ENCODE results near the gene KLHDC10. TPM values are rescaled to one million over a fixed set of nuclear protein-coding genes. Genes with fewer than 3 reads are reported as not detected.
A peak's percentile ranks its signal among the peaks of the same experiment; 100 is the strongest.
"Not testable (repeated sequence)": the region's sequence is repeated elsewhere in the genome, so short reads cannot be mapped to it uniquely, and the experiment has no call there.

Gene KLHDC10
- polyA plus RNA-seq, 4 donors = 7.0 to 23.3 (median 12.1) TPM

- no peaks in the 10 kb centered on the region for H3K9me3 ChIP-seq (ENCODE audit: control insufficient read depth in 2 of 2, insufficient read depth in 1 of 2, low read depth in 1 of 2, low read length in 1 of 2)
- FAIRE-seq = no peak
- no peaks in the 10 kb centered on the region for H3K4me1 ChIP-seq (ENCODE audit: control insufficient read depth in 3 of 3, insufficient read depth in 2 of 3, low read depth in 1 of 3, low read length in 2 of 3)
- H3K36me3 ChIP-seq (ENCODE audit: control insufficient read depth in 3 of 3, insufficient read depth in 2 of 3, low read depth in 1 of 3, low read length in 3 of 3) = peaks cover 5 to 51% (median 11%) of the 10 kb centered on the region in 3 donors
- DNase-seq = no peak
- H3K27ac ChIP-seq (ENCODE audit: low read depth in 1 of 3, low read length in 2 of 3) = no peak overlapping the region
- no peaks in the 10 kb centered on the region for H3K27me3 ChIP-seq (ENCODE audit: control insufficient read depth in 3 of 3, insufficient read depth in 3 of 3, low read length in 3 of 3)
- H3K4me3 ChIP-seq (ENCODE audit: low read depth in 1 of 3, low read length in 3 of 3) = no peak overlapping the region
- WGBS, 3 donors = 96 to 97% (median 97%) methylated on average over 4 of the region's 4 CpGs
Measured at GRCh38 chr7:130040576-130040975, 29.8 kb upstream of the KLHDC10 start.

- Histone ChIP-seq H3K27me3 (ENCODE audit: control insufficient read depth in 3 of 3, insufficient read depth in 3 of 3, low read length in 3 of 3) (no peaks in the 10 kb centered on the region), H3K9me3 (ENCODE audit: control insufficient read depth in 2 of 2, insufficient read depth in 1 of 2, low read depth in 1 of 2, low read length in 1 of 2) (no peaks in the 10 kb centered on the region), H3K4me1 (ENCODE audit: control insufficient read depth in 3 of 3, insufficient read depth in 2 of 3, low read depth in 1 of 3, low read length in 2 of 3) (no peaks in the 10 kb centered on the region), H3K4me3 (ENCODE audit: low read depth in 1 of 3, low read length in 3 of 3) (no peak overlapping the region), H3K36me3 (ENCODE audit: control insufficient read depth in 3 of 3, insufficient read depth in 2 of 3, low read depth in 1 of 3, low read length in 3 of 3) (peaks cover 0 to 16% (median 8%) of the 10 kb centered on the region in 3 donors), H3K27ac (ENCODE audit: low read depth in 1 of 3, low read length in 2 of 3) (no peak overlapping the region)
- no peak for DNase-seq
- WGBS, 3 donors = 89 to 94% (median 92%) methylated on average over 3 to 4 of the region's 4 CpGs
- no peak for FAIRE-seq
Measured at GRCh38 chr7:130047831-130048230, 22.5 kb upstream of the KLHDC10 start.

GRCh38 chr7:130048906-130049305 is 21.4 kb upstream of the KLHDC10 start:
- WGBS, 3 donors = 91 to 94% (median 93%) methylated on average over 4 of the region's 4 CpGs
- no peak overlapping the region for H3K4me3 ChIP-seq (ENCODE audit: low read depth in 1 of 3, low read length in 3 of 3)
- no peaks in the 10 kb centered on the region for H3K9me3 ChIP-seq (ENCODE audit: control insufficient read depth in 2 of 2, insufficient read depth in 1 of 2, low read depth in 1 of 2, low read length in 1 of 2)
- no peaks in the 10 kb centered on the region for H3K27me3 ChIP-seq (ENCODE audit: control insufficient read depth in 3 of 3, insufficient read depth in 3 of 3, low read length in 3 of 3)
- DNase-seq (no peak), FAIRE-seq (no peak)
- H3K36me3 ChIP-seq (ENCODE audit: control insufficient read depth in 3 of 3, insufficient read depth in 2 of 3, low read depth in 1 of 3, low read length in 3 of 3) = peaks cover 0 to 10% (median 7%) of the 10 kb centered on the region in 3 donors
- no peak overlapping the region for H3K27ac ChIP-seq (ENCODE audit: low read depth in 1 of 3, low read length in 2 of 3)
- no peaks in the 10 kb centered on the region for H3K4me1 ChIP-seq (ENCODE audit: control insufficient read depth in 3 of 3, insufficient read depth in 2 of 3, low read depth in 1 of 3, low read length in 2 of 3)

- not testable (repeated sequence) for H3K36me3 ChIP-seq (ENCODE audit: control insufficient read depth in 3 of 3, insufficient read depth in 2 of 3, low read depth in 1 of 3, low read length in 3 of 3); DNase-seq; FAIRE-seq; H3K4me1 ChIP-seq (ENCODE audit: control insufficient read depth in 3 of 3, insufficient read depth in 2 of 3, low read depth in 1 of 3, low read length in 2 of 3); H3K9me3 ChIP-seq (ENCODE audit: control insufficient read depth in 2 of 2, insufficient read depth in 1 of 2, low read depth in 1 of 2, low read length in 1 of 2); H3K27me3 ChIP-seq (ENCODE audit: control insufficient read depth in 3 of 3, insufficient read depth in 3 of 3, low read length in 3 of 3); H3K4me3 ChIP-seq (ENCODE audit: low read depth in 1 of 3, low read length in 3 of 3); H3K27ac ChIP-seq (ENCODE audit: low read depth in 1 of 3, low read length in 2 of 3)
- 97 to 98% (median 97%) methylated on average over 14 to 15 of the region's 15 CpGs for WGBS, 3 donors
Measured at GRCh38 chr7:130052250-130052649, 18.1 kb upstream of the KLHDC10 start.

- not testable (repeated sequence) for H3K4me1 ChIP-seq (ENCODE audit: control insufficient read depth in 3 of 3, insufficient read depth in 2 of 3, low read depth in 1 of 3, low read length in 2 of 3); H3K27ac ChIP-seq (ENCODE audit: low read depth in 1 of 3, low read length in 2 of 3); H3K27me3 ChIP-seq (ENCODE audit: control insufficient read depth in 3 of 3, insufficient read depth in 3 of 3, low read length in 3 of 3); FAIRE-seq; DNase-seq; H3K4me3 ChIP-seq (ENCODE audit: low read depth in 1 of 3, low read length in 3 of 3); H3K9me3 ChIP-seq (ENCODE audit: control insufficient read depth in 2 of 2, insufficient read depth in 1 of 2, low read depth in 1 of 2, low read length in 1 of 2); H3K36me3 ChIP-seq (ENCODE audit: control insufficient read depth in 3 of 3, insufficient read depth in 2 of 3, low read depth in 1 of 3, low read length in 3 of 3)
- 91 to 95% (median 93%) methylated on average over 8 of the region's 8 CpGs for WGBS, 3 donors
Measured at GRCh38 chr7:130055198-130055597, 15.1 kb upstream of the KLHDC10 start.

GRCh38 chr7:130062246-130062645 is 8.1 kb upstream of the KLHDC10 start:
- no peak for DNase-seq
- H3K4me3 ChIP-seq (ENCODE audit: low read depth in 1 of 3, low read length in 3 of 3) = no peak overlapping the region
- WGBS, 3 donors = 75 to 94% (median 81%) methylated on average over 1 of the region's 1 CpG
- no peaks in the 10 kb centered on the region for H3K27me3 ChIP-seq (ENCODE audit: control insufficient read depth in 3 of 3, insufficient read depth in 3 of 3, low read length in 3 of 3)
- FAIRE-seq = no peak
- H3K36me3 ChIP-seq (ENCODE audit: control insufficient read depth in 3 of 3, insufficient read depth in 2 of 3, low read depth in 1 of 3, low read length in 3 of 3) = no peaks in the 10 kb centered on the region
- no peak overlapping the region for H3K27ac ChIP-seq (ENCODE audit: low read depth in 1 of 3, low read length in 2 of 3)
- no peaks in the 10 kb centered on the region for H3K4me1 ChIP-seq (ENCODE audit: control insufficient read depth in 3 of 3, insufficient read depth in 2 of 3, low read depth in 1 of 3, low read length in 2 of 3)
- no peaks in the 10 kb centered on the region for H3K9me3 ChIP-seq (ENCODE audit: control insufficient read depth in 2 of 2, insufficient read depth in 1 of 2, low read depth in 1 of 2, low read length in 1 of 2)

GRCh38 chr7:130063036-130063435 is 7.3 kb upstream of the KLHDC10 start:
- no peaks in the 10 kb centered on the region for H3K4me1 ChIP-seq (ENCODE audit: control insufficient read depth in 3 of 3, insufficient read depth in 2 of 3, low read depth in 1 of 3, low read length in 2 of 3)
- no peaks in the 10 kb centered on the region for H3K36me3 ChIP-seq (ENCODE audit: control insufficient read depth in 3 of 3, insufficient read depth in 2 of 3, low read depth in 1 of 3, low read length in 3 of 3)
- H3K4me3 ChIP-seq (ENCODE audit: low read depth in 1 of 3, low read length in 3 of 3) = no peak overlapping the region
- H3K9me3 ChIP-seq (ENCODE audit: control insufficient read depth in 2 of 2, insufficient read depth in 1 of 2, low read depth in 1 of 2, low read length in 1 of 2) = no peaks in the 10 kb centered on the region
- DNase-seq (peak; percentile 17 to 61), FAIRE-seq (no peak)
- H3K27ac ChIP-seq (ENCODE audit: low read depth in 1 of 3, low read length in 2 of 3) = no peak overlapping the region
- H3K27me3 ChIP-seq (ENCODE audit: control insufficient read depth in 3 of 3, insufficient read depth in 3 of 3, low read length in 3 of 3) = no peaks in the 10 kb centered on the region
- WGBS, 3 donors = 0 to 3% (median 0%) methylated on average over 2 of the region's 2 CpGs

GRCh38 chr7:130064580-130064926 is 5.8 kb upstream of the KLHDC10 start:
- WGBS, 3 donors = 72 to 88% (median 73%) methylated on average over 6 of the region's 6 CpGs

GRCh38 chr7:130065500-130066152 is 4.7 kb upstream of the KLHDC10 start:
- no peak overlapping the region for H3K4me3 ChIP-seq (ENCODE audit: low read depth in 1 of 3, low read length in 3 of 3)
- no peak for DNase-seq
- H3K27me3 ChIP-seq (ENCODE audit: control insufficient read depth in 3 of 3, insufficient read depth in 3 of 3, low read length in 3 of 3) = no peaks in the 10 kb centered on the region
- no peaks in the 10 kb centered on the region for H3K36me3 ChIP-seq (ENCODE audit: control insufficient read depth in 3 of 3, insufficient read depth in 2 of 3, low read depth in 1 of 3, low read length in 3 of 3)
- H3K9me3 ChIP-seq (ENCODE audit: control insufficient read depth in 2 of 2, insufficient read depth in 1 of 2, low read depth in 1 of 2, low read length in 1 of 2) = no peaks in the 10 kb centered on the region
- no peak for FAIRE-seq
- no peaks in the 10 kb centered on the region for H3K4me1 ChIP-seq (ENCODE audit: control insufficient read depth in 3 of 3, insufficient read depth in 2 of 3, low read depth in 1 of 3, low read length in 2 of 3)
- no peak overlapping the region for H3K27ac ChIP-seq (ENCODE audit: low read depth in 1 of 3, low read length in 2 of 3)
- 71 to 81% (median 78%) methylated on average over 6 of the region's 6 CpGs for WGBS, 3 donors

More at GRCh38 chr7:130064580-130064926, 5.8 kb upstream of the KLHDC10 start:
- not testable (repeated sequence) for H3K27me3 ChIP-seq (ENCODE audit: control insufficient read depth in 3 of 3, insufficient read depth in 3 of 3, low read length in 3 of 3); FAIRE-seq; H3K36me3 ChIP-seq (ENCODE audit: control insufficient read depth in 3 of 3, insufficient read depth in 2 of 3, low read depth in 1 of 3, low read length in 3 of 3); H3K4me3 ChIP-seq (ENCODE audit: low read depth in 1 of 3, low read length in 3 of 3); H3K4me1 ChIP-seq (ENCODE audit: control insufficient read depth in 3 of 3, insufficient read depth in 2 of 3, low read depth in 1 of 3, low read length in 2 of 3); H3K9me3 ChIP-seq (ENCODE audit: control insufficient read depth in 2 of 2, insufficient read depth in 1 of 2, low read depth in 1 of 2, low read length in 1 of 2); DNase-seq; H3K27ac ChIP-seq (ENCODE audit: low read depth in 1 of 3, low read length in 2 of 3)
